Brain microvascular endothelial cell (primary cell): ENCODE data around the gene HMCN1.
A peak's percentile ranks its signal among the peaks of the same experiment; 100 is the strongest.
"Not testable (repeated sequence)": the region's sequence is repeated elsewhere in the genome, so short reads cannot be mapped to it uniquely, and the experiment has no call there.

Experiments
- DNase-seq: peaks from one replicate; pipeline ENCODE4 v3.0.0-alpha.2; 2020
- H3K27ac ChIP-seq: fragments of 250-450 bp; sonication (Bioruptor Pico); 2 replicates; pipeline ENCODE4 v1.5.1; 2020; ENCODE audit warnings: mild to moderate bottlenecking, moderate library complexity
- H3K27me3 ChIP-seq: fragments of 250-450 bp; sonication (Bioruptor Pico); replicated peaks from 2 replicates; pipeline ENCODE4 v1.5.1; 2020; ENCODE audit warnings: mild to moderate bottlenecking
- H3K36me3 ChIP-seq: fragments of 250-450 bp; sonication (Bioruptor Pico); replicated peaks from 2 replicates; pipeline ENCODE4 v1.5.1; 2020; ENCODE audit warnings: mild to moderate bottlenecking
- H3K4me3 ChIP-seq: 2 replicates; pipeline ENCODE4 v1.5.1; 2011; ENCODE audit warnings: low read depth, mild to moderate bottlenecking, control low read depth, low read length, moderate library complexity
- in situ Hi-C: cut with HindIII; loops from 2 replicates; pipeline ENCODE4 v1.10.0; 2017; ENCODE audit warnings: low sequenced_read_pairs, low pct_ligation_motif_present
- TF ChIP-seq, protein P1 (sequence below): IDR thresholded peaks from 2 replicates; pipeline ENCODE4 v1.5.1; 2011; ENCODE audit warnings: low read depth, mild to moderate bottlenecking, moderate library complexity, low read length, control low read depth, inconsistent platforms; ENCODE audit errors: missing control alignments

The HMCN1 gene

DNA sequence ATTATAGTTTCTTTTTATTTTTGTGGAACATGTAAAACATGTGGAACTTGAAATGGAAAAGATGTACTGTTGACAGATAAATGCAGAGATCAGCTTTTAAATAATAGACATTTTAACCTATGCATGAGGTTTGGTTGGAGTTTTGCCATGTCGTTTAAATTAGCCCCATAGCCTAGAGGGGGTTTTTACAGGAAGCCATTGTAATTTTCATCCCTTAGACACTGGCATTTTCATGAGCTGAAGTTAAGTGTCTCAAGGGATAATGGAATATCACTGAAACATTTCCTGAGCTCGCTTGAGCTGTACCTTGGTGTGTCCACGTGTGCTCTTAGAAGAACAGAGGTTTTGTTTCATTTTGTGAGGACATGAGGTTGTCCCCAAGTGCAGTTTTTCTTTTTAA lies 54.2 kb downstream of the HMCN1 start:
- TF ChIP-seq, protein P1, sequence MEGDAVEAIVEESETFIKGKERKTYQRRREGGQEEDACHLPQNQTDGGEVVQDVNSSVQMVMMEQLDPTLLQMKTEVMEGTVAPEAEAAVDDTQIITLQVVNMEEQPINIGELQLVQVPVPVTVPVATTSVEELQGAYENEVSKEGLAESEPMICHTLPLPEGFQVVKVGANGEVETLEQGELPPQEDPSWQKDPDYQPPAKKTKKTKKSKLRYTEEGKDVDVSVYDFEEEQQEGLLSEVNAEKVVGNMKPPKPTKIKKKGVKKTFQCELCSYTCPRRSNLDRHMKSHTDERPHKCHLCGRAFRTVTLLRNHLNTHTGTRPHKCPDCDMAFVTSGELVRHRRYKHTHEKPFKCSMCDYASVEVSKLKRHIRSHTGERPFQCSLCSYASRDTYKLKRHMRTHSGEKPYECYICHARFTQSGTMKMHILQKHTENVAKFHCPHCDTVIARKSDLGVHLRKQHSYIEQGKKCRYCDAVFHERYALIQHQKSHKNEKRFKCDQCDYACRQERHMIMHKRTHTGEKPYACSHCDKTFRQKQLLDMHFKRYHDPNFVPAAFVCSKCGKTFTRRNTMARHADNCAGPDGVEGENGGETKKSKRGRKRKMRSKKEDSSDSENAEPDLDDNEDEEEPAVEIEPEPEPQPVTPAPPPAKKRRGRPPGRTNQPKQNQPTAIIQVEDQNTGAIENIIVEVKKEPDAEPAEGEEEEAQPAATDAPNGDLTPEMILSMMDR: no peak
- Histone ChIP-seq H3K27ac (no peak overlapping the region), H3K36me3 (no peaks in the 10 kb centered on the region), H3K27me3 (no peaks in the 10 kb centered on the region), H3K4me3 (no peak overlapping the region)
- DNase-seq: no peak
- in situ Hi-C loops: no loop called here

DNA sequence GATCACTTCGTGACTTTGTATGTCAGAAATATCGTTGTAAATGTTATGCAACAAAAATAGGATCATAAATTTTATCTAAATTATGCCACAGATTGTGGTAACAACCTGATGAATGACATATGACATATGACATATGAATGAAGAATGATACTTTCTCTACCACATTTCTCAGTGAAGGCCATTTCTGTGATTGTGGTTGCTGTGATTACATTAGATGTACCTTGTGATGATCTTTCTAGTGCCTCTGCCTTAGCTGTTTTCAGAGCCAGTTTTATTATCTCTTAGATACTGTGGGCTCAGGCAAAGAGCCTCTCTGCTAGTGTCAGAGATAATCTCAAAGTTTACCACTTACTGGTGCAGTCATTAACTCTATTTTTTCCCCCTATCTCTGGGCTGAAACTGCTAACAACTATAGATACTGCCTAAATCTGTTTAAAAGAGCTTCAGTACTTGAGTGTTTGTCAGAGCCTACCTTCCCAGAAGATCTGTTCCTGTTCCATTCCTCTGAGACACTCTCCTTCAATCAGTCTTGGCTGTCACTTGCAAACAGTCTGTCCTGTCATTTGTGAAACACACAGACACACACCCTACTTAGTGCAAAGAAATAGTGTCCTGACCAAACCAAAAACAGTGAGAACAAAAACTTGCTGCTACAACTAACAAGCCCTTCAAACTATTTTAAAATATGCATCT lies 55.5 kb downstream of the HMCN1 start:
- Histone ChIP-seq H3K36me3 (no peaks in the 10 kb centered on the region), H3K27ac (peak overlapping the region; percentile 4), H3K27me3 (no peaks in the 10 kb centered on the region), H3K4me3 (no peak overlapping the region)
- no peak for DNase-seq
- in situ Hi-C loops: no loop called here
- TF ChIP-seq, protein P1: no peak

DNA sequence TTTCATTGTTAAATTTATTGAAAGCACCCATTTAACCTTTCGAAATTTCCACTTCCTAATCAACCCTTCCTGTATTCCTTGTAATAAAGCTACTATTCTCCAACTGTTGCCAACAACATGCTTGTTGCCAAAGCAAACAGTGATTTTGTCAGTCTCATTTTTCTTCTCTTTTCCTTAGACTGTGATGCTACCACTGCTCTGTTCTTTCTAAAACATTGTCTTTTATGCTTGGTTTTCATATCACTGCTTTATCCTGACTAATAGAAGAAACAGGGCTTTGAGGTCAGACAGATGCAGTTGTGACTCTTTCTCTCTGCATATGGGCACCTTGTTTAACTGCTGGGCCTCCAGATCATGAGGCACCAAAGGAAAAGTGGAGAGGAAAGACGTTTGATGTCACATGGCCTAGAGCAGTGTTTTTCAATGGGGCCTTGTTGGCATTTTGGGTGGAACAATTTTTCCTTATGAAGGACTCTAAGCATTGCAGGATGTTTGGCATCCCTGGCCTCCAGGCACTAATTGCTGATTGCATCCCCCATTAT lies 56.1 kb downstream of the HMCN1 start:
- TF ChIP-seq, protein P1: no peak
- no peak overlapping the region for H3K4me3 ChIP-seq
- peak overlapping the region; percentile 18 for H3K27ac ChIP-seq
- in situ Hi-C loops: no loop called here
- DNase-seq: peak; percentile 65
- H3K36me3 ChIP-seq: no peaks in the 10 kb centered on the region
- no peaks in the 10 kb centered on the region for H3K27me3 ChIP-seq

DNA sequence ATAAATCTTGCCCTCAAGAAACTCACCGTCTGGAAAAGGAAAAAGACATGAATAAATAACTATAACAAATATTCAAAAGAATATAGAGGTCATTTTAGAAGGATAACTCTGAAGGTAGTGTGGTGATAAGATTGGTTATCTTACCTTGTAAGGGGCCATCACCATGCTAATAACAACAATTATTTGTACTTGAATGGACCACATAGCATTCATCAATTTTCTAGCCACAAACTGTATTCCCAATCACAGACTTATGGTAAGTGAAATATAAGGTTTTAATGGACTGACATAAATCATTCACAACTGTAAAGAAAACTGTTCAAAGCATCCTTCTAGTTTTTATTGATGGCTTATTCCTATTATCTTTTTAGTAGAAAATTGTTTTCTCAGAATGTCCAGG lies 57.8 kb downstream of the HMCN1 start:
- H3K4me3 ChIP-seq: no peak overlapping the region
- no peaks in the 10 kb centered on the region for H3K27me3 ChIP-seq
- in situ Hi-C loops: no loop called here
- H3K36me3 ChIP-seq: no peaks in the 10 kb centered on the region
- DNase-seq: no peak
- no peak overlapping the region for H3K27ac ChIP-seq
- TF ChIP-seq, protein P1: no peak

DNA sequence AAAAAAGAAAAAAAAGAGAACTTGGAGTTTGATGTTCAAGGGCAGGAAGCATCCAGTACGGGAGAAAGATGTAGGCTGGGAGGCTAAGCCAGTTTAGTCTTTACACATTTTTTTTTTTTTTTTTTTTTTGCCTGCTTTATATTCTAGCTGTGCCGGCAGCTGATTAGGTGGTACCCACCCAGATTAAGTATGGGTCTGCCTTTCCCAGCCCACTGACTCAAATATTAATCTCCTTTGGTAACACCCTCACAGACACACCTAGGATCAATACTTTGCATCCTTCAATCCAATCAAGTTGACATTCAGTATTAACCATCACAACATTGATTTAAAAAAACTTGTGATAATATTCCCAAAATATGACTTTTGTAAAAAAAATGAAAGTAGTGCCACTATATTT lies 60.3 kb downstream of the HMCN1 start:
- H3K4me3 ChIP-seq, H3K27me3 ChIP-seq, H3K27ac ChIP-seq, H3K36me3 ChIP-seq, in situ Hi-C loops, DNase-seq: not testable (repeated sequence)

DNA sequence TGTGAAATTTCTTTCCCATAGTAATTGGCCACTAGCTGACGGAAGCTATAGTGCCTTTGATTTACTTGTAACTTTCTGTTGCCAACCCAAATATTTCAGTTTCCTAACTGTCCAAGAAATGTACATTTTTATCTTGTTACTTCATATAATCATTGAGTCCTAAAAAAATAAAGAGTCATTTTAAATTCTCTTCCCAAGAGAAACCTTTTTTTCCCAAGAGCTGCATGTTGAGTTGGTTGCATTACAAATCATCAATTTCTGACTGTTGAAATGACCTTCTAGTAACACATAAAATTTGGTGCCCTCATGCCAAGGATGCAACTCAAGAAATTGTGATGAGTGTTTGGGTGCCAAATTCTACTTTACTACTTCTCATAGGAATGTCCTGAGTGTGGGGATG lies 61.0 kb downstream of the HMCN1 start:
- H3K27me3 ChIP-seq: no peaks in the 10 kb centered on the region
- no peak overlapping the region for H3K4me3 ChIP-seq
- DNase-seq: peak; percentile 29
- in situ Hi-C loops: no loop called here
- no peaks in the 10 kb centered on the region for H3K36me3 ChIP-seq
- TF ChIP-seq, protein P1: no peak
- peak overlapping the region; percentile 52 for H3K27ac ChIP-seq
